HepG2 (cell line): ENCODE measurements around the gene PCGF2. TPM values are rescaled to one million over a fixed set of nuclear protein-coding genes. Genes with fewer than 3 reads are reported as not detected.

Experiments
- AHDC1 ChIP-seq: sonication (generic); formaldehyde crosslinking; IDR thresholded peaks from 2 replicates; pipeline ENCODE4 v1.5.1; 2020; ENCODE audit warnings: mild to moderate bottlenecking, missing genetic modification reagents, borderline replicate concordance
- CSRNP1 ChIP-seq: sonication (generic); formaldehyde crosslinking; IDR thresholded peaks from 2 replicates; pipeline ENCODE4 v1.8.1; 2023; ENCODE audit warnings: mild to moderate bottlenecking, missing genetic modification reagents
- FOXC1 ChIP-seq: sonication (generic); formaldehyde crosslinking; IDR thresholded peaks from 2 replicates; pipeline ENCODE4 v1.8.0; 2022; ENCODE audit warnings: mild to moderate bottlenecking, missing genetic modification reagents, borderline replicate concordance
- HOMEZ ChIP-seq: IDR thresholded peaks from 2 replicates; pipeline ENCODE4 v1.6.1; 2016; ENCODE audit warnings: low read depth
- IRF2 ChIP-seq: IDR thresholded peaks from 2 replicates; pipeline ENCODE4 v1.6.1; 2018; ENCODE audit warnings: missing genetic modification reagents, missing compliant biosample characterization
- KAT2B ChIP-seq: fragments of 150-350 bp; IDR thresholded peaks from 2 replicates; pipeline ENCODE4 v1.6.1; 2014; ENCODE audit warnings: low read depth, low read length, borderline replicate concordance
- LCORL ChIP-seq, 2 experiments: fragments of 450-650 bp in 1 of 2; sonication (generic) in 1 of 2; formaldehyde crosslinking in 1 of 2; IDR thresholded peaks; 2 replicates each; pipeline versions ENCODE4 v1.5.0 to v1.6.1; 2017 to 2020; ENCODE audit warnings: antibody characterized with exemption in 1 of 2, missing genetic modification reagents in 1 of 2
- POLR2AphosphoS2 ChIP-seq: IDR thresholded peaks from 2 replicates; pipeline ENCODE4 v1.6.1; 2011; ENCODE audit warnings: low read depth, low read length, improper control_type of control experiment
- RFX3 ChIP-seq: IDR thresholded peaks from 2 replicates; pipeline ENCODE4 v1.6.1; 2016; ENCODE audit warnings: missing biosample characterization, missing genetic modification reagents
- ZNF230 ChIP-seq: sonication (generic); formaldehyde crosslinking; IDR thresholded peaks from 2 replicates; pipeline ENCODE4 v1.4.0; 2020; ENCODE audit warnings: mild to moderate bottlenecking, missing genetic modification reagents
- ZNF256 ChIP-seq: sonication (generic); formaldehyde crosslinking; conservative IDR thresholded peaks from 2 replicates; pipeline ENCODE4 v1.4.0; 2020; ENCODE audit warnings: missing genetic modification reagents
- ZNF275 ChIP-seq: sonication (generic); formaldehyde crosslinking; IDR thresholded peaks from 2 replicates; pipeline ENCODE4 v1.8.0; 2022; ENCODE audit warnings: missing genetic modification reagents, mild to moderate bottlenecking, inconsistent platforms, borderline replicate concordance
- ZNF280B ChIP-seq: sonication (generic); formaldehyde crosslinking; IDR thresholded peaks from 2 replicates; pipeline ENCODE4 v1.5.0; 2020; ENCODE audit warnings: missing genetic modification reagents, mild to moderate bottlenecking, borderline replicate concordance
- ZNF451 ChIP-seq: sonication (generic); formaldehyde crosslinking; IDR thresholded peaks from 2 replicates; pipeline ENCODE4 v1.5.0; 2020; ENCODE audit warnings: mild to moderate bottlenecking, missing genetic modification reagents
- ZNF713 ChIP-seq: sonication (generic); formaldehyde crosslinking; IDR thresholded peaks from 2 replicates; pipeline ENCODE4 v1.4.0; 2020; ENCODE audit warnings: mild to moderate bottlenecking, missing genetic modification reagents
- polyA plus RNA-seq, 8 experiments: library from polyadenylated mRNA; depleted of rRNA in 3 of 8; stranded (reverse) in 7 of 8; unstranded in 1 of 8; fragments of >200 nt; fragmentation: Illumina TruSeq in 4 of 8; extraction: Trizol in 4 of 8; gene quantifications; 2 replicates each; pipeline versions ENCODE4 v1.2.1 to v1.2.3, GENCODE V29; 2011 to 2016; ENCODE audit warnings: low read depth in 4 of 8, missing spikeins in 1 of 8, mixed read lengths in 1 of 8; ENCODE audit not compliant: insufficient read depth in 1 of 8
- total RNA-seq, 5 experiments: library from RNA; depleted of rRNA; stranded (reverse); fragments of >200 nt; fragmentation: Illumina TruSeq; extraction: Trizol; gene quantifications; 2 replicates each; pipeline ENCODE4 v1.2.3, GENCODE V29; 2016; ENCODE audit warnings: low read depth in 1 of 5

The PCGF2 gene
- total and polyA plus RNA-seq, 2 of the 13 experiments (the other 11 are each of a cell fraction or from before 2014, with no cell fraction given): 11.6 to 29.4 TPM

- TF ChIP-seq AHDC1 (CRISPR knock-in tag) (no peak), HOMEZ (CRISPR knock-in tag) (peak; percentile 27; the same call in 1 of the 2 replicates), ZNF230 (CRISPR knock-in tag) (0 out of 2 replicates have a peak, but pooled peaks have one; percentile 43), ZNF256 (CRISPR knock-in tag) (peak; percentile 87), CSRNP1 (CRISPR knock-in tag) (peak; percentile 92; the same call in 1 of the 2 replicates), RFX3 (CRISPR knock-in tag) (no peak), ZNF451 (CRISPR knock-in tag) (no peak; the same call in 1 of the 2 replicates), IRF2 (CRISPR knock-in tag) (peak; percentile 45; the same call in 1 of the 2 replicates), ZNF280B (CRISPR knock-in tag) (peak; percentile 70), LCORL (IDR thresholded peaks at IDR 0.05) (no peak), LCORL (CRISPR knock-in tag; IDR thresholded peaks at IDR 0.05) (peak; percentile 82), POLR2AphosphoS2 (peak; percentile 38; the same call in 1 of the 2 replicates), KAT2B (no peak), ZNF275 (no peak; the same call in 1 of the 2 replicates), FOXC1 (no peak; the same call in 1 of the 2 replicates), ZNF713 (CRISPR knock-in tag) (0 out of 2 replicates have a peak, but pooled peaks have one; percentile 32)
These were observed 17.4 kb downstream of the PCGF2 start (continued) for GRCh38 chr17:38730526-38731379.
